Keratinocyte (primary cell): Measurements from ENCODE around the gene BCAS3. TPM values are rescaled to one million over a fixed set of nuclear protein-coding genes. Genes with fewer than 3 reads are reported as not detected.

Source experiments
- DNase-seq: peaks from one replicate; pipeline ENCODE4 v3.0.0-alpha.2; 2011; ENCODE audit warnings: low read depth, missing footprints, low spot score
- FAIRE-seq: peaks from 2 replicates; lab custom pipeline; 2011; peaks lifted over from hg19 to GRCh38; lab: Jason Lieb, UNC
- H2AFZ ChIP-seq: 2 replicates; pipeline ENCODE4 v1.6.0; 2012; ENCODE audit warnings: low read length, control low read depth, inconsistent platforms; ENCODE audit not compliant: control insufficient read depth
- H3K27ac ChIP-seq: 2 replicates; pipeline ENCODE4 v1.5.1; 2011; ENCODE audit warnings: low read length; ENCODE audit not compliant: control insufficient read depth, insufficient read depth
- H3K27me3 ChIP-seq: 3 replicates; pipeline ENCODE4 v1.6.0; 2011; ENCODE audit warnings: low read length; ENCODE audit not compliant: control insufficient read depth, insufficient read depth; ENCODE audit errors: extremely low read depth
- H3K36me3 ChIP-seq, 2 experiments: 2 replicates in 1 of 2; 3 replicates in 1 of 2; pipeline ENCODE4 v1.5.1; 2011; ENCODE audit warnings: low read length in 2 of 2, mild to moderate bottlenecking in 1 of 2; ENCODE audit not compliant: control insufficient read depth in 2 of 2, insufficient read depth in 2 of 2; ENCODE audit errors: extremely low read depth in 1 of 2
- H3K4me1 ChIP-seq: 3 replicates; pipeline ENCODE4 v1.5.1; 2011; ENCODE audit warnings: low read length; ENCODE audit not compliant: control insufficient read depth, insufficient read depth; ENCODE audit errors: extremely low read depth
- H3K4me2 ChIP-seq: 3 replicates; pipeline ENCODE4 v1.6.0; 2011; ENCODE audit warnings: low read depth, low read length; ENCODE audit not compliant: control insufficient read depth, insufficient read depth; ENCODE audit errors: extremely low read depth
- H3K4me3 ChIP-seq, 3 experiments: fragments of 200-600 bp in 1 of 3; sonication (generic) in 1 of 3; 2 replicates in 2 of 3; 3 replicates in 1 of 3; pipeline ENCODE4 v1.5.1; 2011 to 2016; ENCODE audit warnings: low read length in 3 of 3, mild to moderate bottlenecking in 3 of 3, control low read depth in 2 of 3, inconsistent platforms in 1 of 3, low read depth in 1 of 3, mixed read lengths in 1 of 3, mixed run types in 1 of 3, moderate library complexity in 1 of 3; ENCODE audit not compliant: control insufficient read depth in 2 of 3, insufficient read depth in 2 of 3; ENCODE audit errors: extremely low read depth in 1 of 3
- H3K79me2 ChIP-seq: 2 replicates; pipeline ENCODE4 v1.6.0; 2012; ENCODE audit warnings: low read length; ENCODE audit not compliant: control insufficient read depth, insufficient read depth
- H3K9ac ChIP-seq: 3 replicates; pipeline ENCODE4 v1.6.0; 2011; ENCODE audit warnings: low read length; ENCODE audit not compliant: control insufficient read depth, insufficient read depth; ENCODE audit errors: extremely low read depth
- H3K9me1 ChIP-seq: 3 replicates; pipeline ENCODE4 v1.6.0; 2011; ENCODE audit warnings: low read length; ENCODE audit not compliant: control insufficient read depth, insufficient read depth; ENCODE audit errors: extremely low read depth
- H3K9me3 ChIP-seq: 2 replicates; pipeline ENCODE4 v1.5.1; 2012; ENCODE audit warnings: low read depth, low read length; ENCODE audit not compliant: control insufficient read depth
- H4K20me1 ChIP-seq: 3 replicates; pipeline ENCODE4 v1.6.0; 2011; ENCODE audit warnings: low read length; ENCODE audit not compliant: control insufficient read depth, insufficient read depth; ENCODE audit errors: extremely low read depth
- CTCF ChIP-seq, 3 experiments: IDR thresholded peaks in 1 of 3; conservative IDR thresholded peaks in 1 of 3; optimal IDR thresholded peaks in 1 of 3; 2 replicates in 2 of 3; 3 replicates in 1 of 3; pipeline versions ENCODE3 to v1.5.1; 2011; ENCODE audit warnings: low read length in 3 of 3, mild to moderate bottlenecking in 3 of 3, moderate library complexity in 2 of 3, control low read depth in 1 of 3, inconsistent platforms in 1 of 3; ENCODE audit not compliant: insufficient read depth in 2 of 3; ENCODE audit errors: extremely low read depth in 1 of 3
- EZH2 ChIP-seq: IDR thresholded peaks from one replicate; pipeline ENCODE4 v1.6.1; 2012; ENCODE audit warnings: inconsistent platforms, mild to moderate bottlenecking, low read length, moderate library complexity
- dilution Hi-C: fragments of 300-500 bp; cut with MboI; formaldehyde crosslinking; loops from one replicate; pipeline ENCODE4 v1.7.0; 2020; ENCODE audit warnings: low sequenced_read_pairs; ENCODE audit not compliant: extremely low pct_ligation_motif_present
- polyA plus RNA-seq, 5 experiments: library from polyadenylated mRNA; depleted of rRNA in 3 of 5; stranded (reverse) in 3 of 5; stranded (forward) in 1 of 5; unstranded in 1 of 5; fragments of >200 nt; gene quantifications; 1 replicate in 1 of 5; 2 replicates in 3 of 5; 3 replicates in 1 of 5; pipeline versions ENCODE4 v1.2.1 to v1.2.3, GENCODE V29; 2011 to 2012; ENCODE audit warnings: missing spikeins in 2 of 5, low read depth in 1 of 5, low replicate concordance in 1 of 5

BCAS3 gene
- polyA plus RNA-seq, 1 donor (not counting 4 experiments of a cell fraction or from before 2014, with no cell fraction given): 11.8 TPM

DNA sequence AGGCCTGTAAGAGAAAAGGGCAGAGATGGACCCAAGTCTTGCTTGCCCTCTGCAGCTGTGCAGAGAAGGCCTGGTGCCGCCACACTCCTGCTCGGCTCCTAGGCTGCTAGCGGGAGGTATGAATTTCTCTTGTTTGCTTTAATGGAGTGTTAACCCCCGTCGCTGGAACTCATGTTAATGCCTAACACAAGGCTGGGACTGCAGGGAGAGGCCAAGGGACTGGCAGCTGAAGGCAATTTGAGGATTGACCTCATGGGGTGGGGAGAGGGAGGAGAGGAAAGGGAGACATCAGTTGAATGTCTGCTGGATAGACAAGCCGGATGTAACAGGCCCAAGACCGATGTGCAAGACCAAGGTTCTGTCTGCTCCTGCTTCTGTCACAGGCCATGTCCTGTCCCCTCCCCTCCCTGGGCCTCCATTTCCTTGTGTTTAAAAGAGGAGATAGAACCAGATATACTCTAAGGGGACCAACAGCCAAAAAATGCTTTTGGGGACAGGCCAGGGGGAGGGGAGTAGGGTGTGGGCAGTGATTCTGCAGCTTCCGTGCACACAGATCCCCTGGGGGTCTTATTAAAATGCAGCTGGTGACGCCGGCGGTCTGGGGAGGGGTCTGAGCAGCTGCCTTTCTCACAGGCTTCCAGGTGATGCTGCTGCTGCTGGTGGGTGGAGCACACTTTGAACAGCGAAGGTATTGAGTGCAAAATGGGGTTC, 675.3 kb downstream of the BCAS3 start:
- Histone ChIP-seq H3K27me3 (no peaks in the 10 kb centered on the region), H3K9me3 (no peaks in the 10 kb centered on the region), H4K20me1 (no peaks in the 10 kb centered on the region), H2AFZ (no peak overlapping the region), H3K79me2 (no peaks in the 10 kb centered on the region), H3K9me1 (no peaks in the 10 kb centered on the region), H3K4me2 (no peak overlapping the region), H3K27ac (no peak overlapping the region), H3K4me1 (peaks cover 9% of the 10 kb centered on the region), H3K4me3 (no peak overlapping the region), H3K36me3 (no peaks in the 10 kb centered on the region), H3K9ac (no peak overlapping the region)
- DNase-seq (no peak), FAIRE-seq (no peak)
- TF ChIP-seq CTCF (optimal IDR thresholded peaks at IDR 0.05 in 1 of 3, IDR thresholded peaks at IDR 0.05 in 1 of 3, conservative IDR thresholded peaks at IDR 0.05 in 1 of 3; ENCODE audit: extremely low read depth in 1 of 3, insufficient read depth in 2 of 3, low read length in 3 of 3) (no peak), EZH2 (no peak)
- dilution Hi-C loops: no loop called here

DNA sequence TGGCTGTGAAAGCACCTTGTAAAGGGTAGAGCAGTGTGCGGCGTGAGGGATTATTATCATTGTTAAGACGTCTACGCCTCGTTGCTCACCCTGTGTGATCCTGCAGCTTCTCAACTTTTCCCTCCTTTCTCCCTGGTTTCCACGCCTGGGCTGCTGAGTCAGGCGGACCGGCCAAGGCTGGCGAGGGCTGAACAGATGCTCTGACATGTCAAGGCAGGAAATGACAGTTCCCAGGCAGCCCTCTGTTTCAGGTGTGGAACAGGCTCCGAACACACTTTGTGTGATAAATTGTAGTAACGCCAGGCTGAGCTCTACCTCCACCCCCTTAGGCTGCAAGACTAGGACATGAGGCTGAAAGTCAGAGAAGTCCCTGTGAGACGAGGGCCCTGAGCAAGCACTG, 676.0 kb downstream of the BCAS3 start:
- Histone ChIP-seq H3K27ac (no peak overlapping the region), H3K9me1 (no peaks in the 10 kb centered on the region), H3K27me3 (no peaks in the 10 kb centered on the region), H3K4me2 (no peak overlapping the region), H3K9ac (no peak overlapping the region), H4K20me1 (no peaks in the 10 kb centered on the region), H3K36me3 (no peaks in the 10 kb centered on the region), H3K4me3 (no peak overlapping the region), H3K9me3 (no peaks in the 10 kb centered on the region), H3K4me1 (peaks cover 9% of the 10 kb centered on the region), H2AFZ (no peak overlapping the region), H3K79me2 (no peaks in the 10 kb centered on the region)
- no peak for DNase-seq
- dilution Hi-C loops: no loop called here
- no peak for TF ChIP-seq EZH2
- TF ChIP-seq CTCF (optimal IDR thresholded peaks at IDR 0.05 in 1 of 3, IDR thresholded peaks at IDR 0.05 in 1 of 3, conservative IDR thresholded peaks at IDR 0.05 in 1 of 3; ENCODE audit: extremely low read depth in 1 of 3, insufficient read depth in 2 of 3, low read length in 3 of 3): no peak
- no peak for FAIRE-seq
